Measurements from ENCODE around the gene WDR11.

The WDR11 gene

DNA sequence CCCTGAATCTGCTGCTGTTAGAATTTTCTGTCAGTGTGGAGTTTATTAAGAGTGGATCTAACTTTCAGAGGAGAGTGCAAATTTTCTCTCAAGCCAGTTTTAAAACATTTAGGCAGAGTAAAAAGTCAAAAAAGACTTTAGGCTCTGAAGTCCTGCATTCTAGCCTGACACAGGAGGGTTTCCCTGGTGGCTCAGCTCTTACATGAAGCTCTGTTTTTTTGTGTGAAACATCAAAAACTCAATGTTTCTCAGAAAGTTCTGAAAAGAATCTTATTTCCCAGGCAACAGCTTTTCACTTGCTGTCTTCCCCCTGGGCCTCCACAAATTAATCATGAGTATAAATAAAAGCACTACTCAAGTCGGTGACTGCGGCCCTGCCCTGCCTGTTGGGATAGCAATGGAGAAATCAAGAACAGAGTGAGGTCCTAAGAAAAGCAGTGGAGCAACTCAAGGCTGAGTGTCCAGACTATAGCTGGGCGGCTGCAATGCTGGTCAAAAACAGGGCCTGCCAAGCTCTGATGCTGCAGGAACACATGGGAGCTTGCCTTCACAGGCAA is 22.3 kb upstream of the WDR11 start:
- Mint-ChIP-seq H3K27ac (no peak overlapping the region), H3K27me3 (peaks cover 6% of the 10 kb centered on the region), H3K36me3 (no peaks in the 10 kb centered on the region), H3K4me3 (no peak overlapping the region), H3K4me1 (no peaks in the 10 kb centered on the region), H3K9me3 (no peaks in the 10 kb centered on the region)

DNA sequence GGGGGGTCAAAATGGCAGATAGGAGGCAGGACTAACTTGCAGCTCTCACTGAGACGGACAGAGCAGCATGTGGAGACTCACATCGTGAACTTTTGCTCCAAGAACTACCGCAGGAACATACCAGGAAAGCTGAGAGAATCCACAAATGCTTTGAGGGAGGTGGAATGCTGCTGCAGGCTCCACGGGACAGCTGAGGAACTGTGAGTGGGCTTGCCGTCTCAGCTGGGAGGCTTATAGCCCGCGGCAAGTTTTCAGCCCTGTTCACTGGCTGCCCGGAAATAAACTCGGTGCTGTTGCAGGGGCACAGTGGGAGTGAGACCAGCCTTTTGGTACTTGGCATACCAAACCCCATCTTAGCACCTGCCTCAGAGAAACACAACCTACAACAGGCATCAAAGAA is 19.1 kb upstream of the WDR11 start:
- H3K36me3 Mint-ChIP-seq, result no peaks in the 10 kb centered on the region
- H3K9me3 Mint-ChIP-seq, result no peaks in the 10 kb centered on the region
- no peaks in the 10 kb centered on the region for H3K4me1 Mint-ChIP-seq
- no peak overlapping the region for H3K27ac Mint-ChIP-seq
- peaks cover 6% of the 10 kb centered on the region for H3K27me3 Mint-ChIP-seq
- no peak overlapping the region for H3K4me3 Mint-ChIP-seq

DNA sequence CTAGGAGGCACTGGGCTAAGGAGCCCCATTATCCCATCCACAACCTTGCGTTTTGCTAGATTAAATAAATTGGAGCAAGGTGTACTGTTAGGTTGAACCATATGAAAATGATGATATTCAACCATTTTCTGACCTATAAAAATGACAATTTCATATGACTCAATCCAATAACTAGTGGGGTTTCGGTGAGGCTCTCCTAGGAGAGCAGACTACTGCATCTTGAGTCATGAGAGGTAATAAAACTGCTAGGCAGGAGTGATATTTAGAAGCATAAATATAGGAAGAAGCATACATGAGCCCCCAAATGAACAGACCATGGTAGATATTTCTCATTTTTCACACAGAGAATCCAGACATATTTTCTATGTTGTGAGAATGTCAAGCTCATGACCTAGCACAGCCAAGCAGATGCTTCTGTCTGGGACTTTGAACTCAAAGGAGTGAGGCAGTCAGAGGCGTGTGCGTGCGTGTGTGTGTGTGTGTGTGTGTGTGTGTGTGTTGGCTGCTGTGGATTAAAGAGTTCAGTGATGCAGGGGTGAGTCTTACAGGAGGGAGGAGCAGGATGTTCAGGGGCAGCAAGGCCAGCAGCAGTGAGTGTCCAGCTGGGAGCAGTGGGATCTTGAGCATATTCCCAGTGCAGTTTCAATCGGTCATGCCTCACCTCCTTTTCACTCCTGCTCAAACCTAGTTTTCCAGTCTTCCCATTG is 17.8 kb upstream of the WDR11 start:
- peaks cover 6% of the 10 kb centered on the region for H3K27me3 Mint-ChIP-seq
- no peaks in the 10 kb centered on the region for H3K9me3 Mint-ChIP-seq
- no peak overlapping the region for H3K4me3 Mint-ChIP-seq
- H3K27ac Mint-ChIP-seq, result no peak overlapping the region
- H3K4me1 Mint-ChIP-seq, result no peaks in the 10 kb centered on the region
- no peaks in the 10 kb centered on the region for H3K36me3 Mint-ChIP-seq

DNA sequence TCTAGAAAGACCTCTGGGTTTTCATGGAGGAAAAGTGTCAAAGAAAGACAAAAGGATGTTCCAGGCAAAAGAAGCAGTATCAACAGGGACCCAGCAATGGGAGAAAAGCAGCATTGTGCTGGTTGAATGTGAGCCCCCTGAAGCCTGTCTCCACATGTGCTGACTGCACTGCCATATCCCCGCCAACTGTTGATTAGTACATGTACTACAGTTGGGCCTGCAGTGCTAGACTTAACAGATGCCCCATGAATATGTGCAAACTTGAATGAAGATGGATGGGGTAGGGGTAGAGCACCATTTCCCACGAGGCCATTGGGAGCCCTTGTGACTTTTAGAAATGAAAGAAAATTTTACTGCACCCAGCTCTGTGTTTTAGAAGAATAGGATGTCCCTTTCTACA is 15.6 kb upstream of the WDR11 start:
- Mint-ChIP-seq H3K4me3 (no peak overlapping the region), H3K27ac (no peak overlapping the region), H3K36me3 (no peaks in the 10 kb centered on the region)

DNA sequence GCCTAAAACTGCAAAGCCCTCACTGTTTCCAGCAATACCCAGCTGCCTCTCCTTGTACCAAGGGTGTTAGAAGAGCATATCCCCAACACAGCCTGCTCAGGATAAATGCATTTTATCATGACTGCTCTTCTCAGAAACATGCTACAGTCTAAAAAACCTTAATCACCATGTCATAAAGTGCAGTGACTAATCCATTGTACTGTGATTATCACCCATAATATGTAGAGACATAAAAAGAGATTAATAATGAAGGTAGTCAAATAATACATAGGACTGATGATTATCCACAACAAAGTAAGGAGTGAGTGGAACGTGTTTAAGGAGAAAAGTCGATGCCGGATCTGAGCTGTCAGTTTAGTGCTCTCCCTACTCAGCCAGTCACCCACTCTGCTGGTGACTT is 12.2 kb upstream of the WDR11 start:
- no peaks in the 10 kb centered on the region for H3K27me3 Mint-ChIP-seq
- no peak overlapping the region for H3K4me3 Mint-ChIP-seq
- peaks cover 4% of the 10 kb centered on the region for H3K9me3 Mint-ChIP-seq
- no peaks in the 10 kb centered on the region for H3K36me3 Mint-ChIP-seq
- no peak overlapping the region for H3K27ac Mint-ChIP-seq
- H3K4me1 Mint-ChIP-seq, result no peaks in the 10 kb centered on the region

More for the DNA sequence above, 15.6 kb upstream of the WDR11 start:
- Mint-ChIP-seq H3K27me3 (peaks cover 4% of the 10 kb centered on the region), H3K4me1 (no peaks in the 10 kb centered on the region), H3K9me3 (no peaks in the 10 kb centered on the region)

DNA sequence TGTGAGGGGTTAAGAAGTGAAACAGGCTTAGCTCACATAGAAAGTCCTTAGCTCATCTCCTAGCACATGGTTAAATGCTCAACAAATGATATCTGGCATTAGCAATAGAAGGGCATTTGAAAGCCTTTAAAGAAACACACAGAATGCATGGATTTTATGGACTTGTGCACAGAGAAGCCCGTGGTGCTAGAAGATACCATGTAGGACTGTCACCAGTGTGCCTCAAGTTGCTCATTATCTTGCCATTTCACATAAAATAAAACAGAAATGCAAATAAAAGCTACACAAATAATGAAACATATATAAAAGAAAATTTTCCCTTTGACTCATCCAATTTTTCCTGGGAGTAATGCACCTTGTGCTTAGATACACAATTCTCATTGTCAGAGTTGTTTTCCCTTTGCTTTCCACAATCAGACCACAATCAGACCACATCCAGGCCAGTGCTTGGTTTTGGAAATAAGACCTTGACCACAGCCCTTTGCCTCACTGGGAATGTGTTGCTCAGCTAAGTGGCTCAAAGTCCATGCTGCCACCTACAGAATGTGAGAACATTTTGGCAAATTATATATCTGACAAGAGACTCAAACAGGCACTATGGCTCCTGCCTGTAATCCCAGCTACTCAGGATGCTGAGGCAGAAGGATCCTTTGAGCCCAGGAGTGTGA is 9.5 kb upstream of the WDR11 start:
- Mint-ChIP-seq H3K4me3 (no peak overlapping the region), H3K9me3 (peaks cover 4% of the 10 kb centered on the region), H3K27ac (no peak overlapping the region), H3K27me3 (no peaks in the 10 kb centered on the region), H3K36me3 (no peaks in the 10 kb centered on the region), H3K4me1 (no peaks in the 10 kb centered on the region)

DNA sequence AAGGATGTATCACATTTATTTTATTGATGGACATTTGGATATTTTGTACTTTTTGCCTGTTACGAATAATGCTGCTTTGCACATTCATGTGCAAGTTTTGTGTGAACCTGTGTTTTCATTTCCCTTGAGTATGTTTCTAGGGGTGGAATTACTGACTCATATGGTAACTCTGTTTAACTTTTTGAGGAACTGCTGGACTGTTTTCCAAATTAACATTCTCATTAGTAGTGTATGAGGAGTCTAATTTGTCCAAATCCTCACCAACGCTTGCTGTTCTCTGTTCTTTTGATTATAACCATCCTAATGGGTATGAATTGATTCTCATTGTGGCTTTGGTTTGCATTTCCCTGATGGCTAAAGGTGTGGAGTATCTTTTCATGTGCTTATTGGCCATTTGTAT is 3.2 kb downstream of the WDR11 start:
- H3K4me3 Mint-ChIP-seq, result no peak overlapping the region
- no peak overlapping the region for H3K27ac Mint-ChIP-seq
- H3K4me1 Mint-ChIP-seq, result peaks cover 49% of the 10 kb centered on the region
- peaks cover 13% of the 10 kb centered on the region for H3K36me3 Mint-ChIP-seq
- no peaks in the 10 kb centered on the region for H3K9me3 Mint-ChIP-seq
- H3K27me3 Mint-ChIP-seq, result no peaks in the 10 kb centered on the region

DNA sequence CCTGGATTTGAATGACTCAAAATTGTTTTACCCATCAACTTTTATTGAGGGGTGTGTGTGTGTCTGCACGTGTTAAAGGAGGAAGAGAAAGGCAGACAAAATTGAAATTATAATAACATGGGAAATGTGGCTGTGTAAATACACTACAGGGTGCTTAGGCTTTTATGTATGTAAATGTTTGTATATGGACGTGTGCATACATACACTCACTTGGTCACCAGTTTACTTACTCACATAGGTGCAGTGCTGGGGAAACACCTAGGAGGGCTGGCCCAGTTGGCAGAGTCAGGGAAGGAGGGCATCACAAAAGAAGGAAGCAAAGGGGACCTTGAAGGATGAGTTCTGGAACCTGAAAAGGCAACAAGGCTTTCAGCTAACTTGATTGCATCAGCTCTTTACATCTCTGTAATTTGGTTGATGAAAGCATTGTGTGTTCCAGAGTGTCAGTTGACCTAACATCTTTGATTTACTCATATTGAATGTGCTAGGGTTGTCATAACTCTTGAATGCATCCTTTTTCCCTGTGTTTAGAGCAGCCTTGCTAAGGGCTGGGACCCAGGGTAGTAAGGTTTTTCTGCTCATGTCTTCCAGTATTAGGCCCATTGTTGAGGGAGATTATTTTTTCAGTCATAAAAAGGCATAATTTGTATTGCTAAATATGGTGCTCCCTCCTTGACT is 10.2 kb downstream of the WDR11 start:
- no peaks in the 10 kb centered on the region for H3K27me3 Mint-ChIP-seq
- no peaks in the 10 kb centered on the region for H3K9me3 Mint-ChIP-seq
- no peak overlapping the region for H3K27ac Mint-ChIP-seq
- peaks cover 4% of the 10 kb centered on the region for H3K4me1 Mint-ChIP-seq
- H3K4me3 Mint-ChIP-seq, result no peak overlapping the region
- H3K36me3 Mint-ChIP-seq, result peaks cover 15% of the 10 kb centered on the region

DNA sequence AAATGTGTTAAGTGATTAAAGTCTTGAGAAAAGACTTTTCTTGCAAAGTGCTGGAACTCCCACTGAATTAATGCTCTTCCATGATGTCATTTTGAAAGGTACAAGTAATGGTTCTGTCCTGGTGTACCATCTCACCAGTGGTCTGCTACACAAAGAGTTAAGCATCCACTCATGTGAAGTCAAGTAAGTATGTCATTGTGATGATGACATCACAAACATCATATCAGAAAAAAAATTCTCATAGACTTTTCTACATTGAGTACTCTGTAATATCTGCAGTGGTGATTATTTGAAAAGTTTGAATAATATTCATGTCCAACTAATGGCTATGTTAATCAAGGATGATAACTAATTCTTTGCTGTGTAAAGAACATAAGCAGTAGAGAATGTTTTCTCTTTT is 22.6 kb downstream of the WDR11 start:
- Mint-ChIP-seq H3K4me3 (no peak overlapping the region), H3K4me1 (no peaks in the 10 kb centered on the region), H3K36me3 (peaks cover 36% of the 10 kb centered on the region), H3K9me3 (no peaks in the 10 kb centered on the region), H3K27ac (no peak overlapping the region), H3K27me3 (no peaks in the 10 kb centered on the region)

DNA sequence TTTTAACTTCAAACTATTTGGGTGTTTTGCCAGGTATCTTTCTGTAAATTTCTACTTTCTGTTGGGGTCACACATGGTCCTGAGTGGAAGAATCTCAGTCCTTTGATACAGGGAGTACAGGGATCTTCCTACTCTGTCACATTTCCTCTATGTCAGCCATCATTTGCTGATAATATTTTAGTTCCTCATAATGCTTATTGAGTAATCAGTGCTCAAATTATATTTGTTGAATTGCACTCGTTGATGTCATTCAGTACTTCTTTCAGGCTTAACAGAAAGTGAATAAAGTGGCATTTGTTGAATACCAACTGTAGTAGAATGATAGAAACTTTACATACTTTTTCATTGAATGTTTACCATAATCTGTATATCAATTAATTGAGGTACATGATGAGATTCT is 31.9 kb downstream of the WDR11 start:
- no peak overlapping the region for H3K27ac Mint-ChIP-seq
- no peaks in the 10 kb centered on the region for H3K4me1 Mint-ChIP-seq
- peaks cover 31% of the 10 kb centered on the region for H3K36me3 Mint-ChIP-seq
- no peak overlapping the region for H3K4me3 Mint-ChIP-seq
- no peaks in the 10 kb centered on the region for H3K9me3 Mint-ChIP-seq
- H3K27me3 Mint-ChIP-seq, result no peaks in the 10 kb centered on the region

DNA sequence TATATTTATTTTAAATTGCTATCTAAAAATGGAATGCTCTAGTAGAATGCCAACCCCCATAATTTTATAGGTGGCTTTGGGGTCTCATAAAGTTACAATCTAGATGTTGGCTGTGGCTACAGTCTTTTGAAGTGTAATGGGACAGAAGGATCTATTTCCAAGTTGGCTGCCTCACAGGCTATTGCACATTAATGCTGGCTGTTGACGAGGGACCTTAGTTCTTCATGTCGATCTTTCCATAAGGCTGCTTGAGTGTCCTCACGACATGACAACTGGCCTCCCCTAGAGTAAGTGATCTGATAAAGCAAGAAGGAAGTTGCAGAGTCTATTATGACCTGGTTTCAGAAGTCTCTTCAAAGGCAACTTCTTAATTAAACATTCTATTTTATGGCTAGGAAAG is 36.3 kb downstream of the WDR11 start:
- H3K27me3 Mint-ChIP-seq, result no peaks in the 10 kb centered on the region
- H3K27ac Mint-ChIP-seq, result no peak overlapping the region
- peaks cover 33% of the 10 kb centered on the region for H3K36me3 Mint-ChIP-seq
- no peaks in the 10 kb centered on the region for H3K4me1 Mint-ChIP-seq
- H3K9me3 Mint-ChIP-seq, result no peaks in the 10 kb centered on the region
- H3K4me3 Mint-ChIP-seq, result no peak overlapping the region

DNA sequence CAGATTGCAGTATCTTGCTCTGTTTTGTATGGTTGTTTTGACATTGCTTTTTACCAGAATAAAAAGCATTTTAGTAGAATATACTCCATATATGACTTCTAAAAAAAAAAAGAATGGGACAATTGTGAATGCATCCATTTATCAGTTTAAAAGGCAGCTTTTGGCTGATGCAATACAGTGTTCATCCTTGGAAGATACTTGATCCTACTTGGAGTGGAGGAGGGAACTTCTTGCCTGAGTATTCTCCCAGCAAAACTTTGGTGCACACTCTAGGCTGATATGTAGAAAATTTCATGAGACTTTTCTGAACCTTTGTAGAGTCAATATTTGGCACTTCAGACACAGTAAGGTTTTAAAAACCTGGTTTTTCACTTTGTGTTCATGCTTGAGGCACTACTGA is 40.2 kb downstream of the WDR11 start:
- no peak overlapping the region for H3K4me3 Mint-ChIP-seq
- H3K9me3 Mint-ChIP-seq, result no peaks in the 10 kb centered on the region
- H3K27ac Mint-ChIP-seq, result no peak overlapping the region
- H3K36me3 Mint-ChIP-seq, result peaks cover 34% of the 10 kb centered on the region
- H3K27me3 Mint-ChIP-seq, result no peaks in the 10 kb centered on the region
- no peaks in the 10 kb centered on the region for H3K4me1 Mint-ChIP-seq

DNA sequence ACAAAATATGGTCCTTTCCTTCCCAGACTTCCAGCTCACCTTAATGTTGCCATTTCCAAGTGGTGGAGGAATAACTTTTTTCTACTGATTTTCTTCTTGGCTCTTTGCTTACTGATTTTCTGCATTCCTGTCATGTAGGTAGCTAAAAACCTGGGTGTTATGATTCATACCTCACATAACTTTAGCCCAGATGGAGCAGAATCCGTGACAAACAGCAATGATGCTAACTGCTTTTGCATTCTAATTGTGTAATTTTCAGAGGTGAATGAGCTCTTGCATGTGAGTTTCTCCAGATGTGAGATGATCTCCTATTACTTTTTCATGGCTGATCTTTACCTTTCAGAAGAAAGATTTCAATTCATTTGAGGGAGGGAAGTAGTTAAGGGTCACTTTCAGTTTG is 43.4 kb downstream of the WDR11 start:
- H3K4me3 Mint-ChIP-seq, result no peak overlapping the region
- peaks cover 32% of the 10 kb centered on the region for H3K36me3 Mint-ChIP-seq
- no peaks in the 10 kb centered on the region for H3K9me3 Mint-ChIP-seq
- no peak overlapping the region for H3K27ac Mint-ChIP-seq
- H3K27me3 Mint-ChIP-seq, result no peaks in the 10 kb centered on the region
- H3K4me1 Mint-ChIP-seq, result no peaks in the 10 kb centered on the region

DNA sequence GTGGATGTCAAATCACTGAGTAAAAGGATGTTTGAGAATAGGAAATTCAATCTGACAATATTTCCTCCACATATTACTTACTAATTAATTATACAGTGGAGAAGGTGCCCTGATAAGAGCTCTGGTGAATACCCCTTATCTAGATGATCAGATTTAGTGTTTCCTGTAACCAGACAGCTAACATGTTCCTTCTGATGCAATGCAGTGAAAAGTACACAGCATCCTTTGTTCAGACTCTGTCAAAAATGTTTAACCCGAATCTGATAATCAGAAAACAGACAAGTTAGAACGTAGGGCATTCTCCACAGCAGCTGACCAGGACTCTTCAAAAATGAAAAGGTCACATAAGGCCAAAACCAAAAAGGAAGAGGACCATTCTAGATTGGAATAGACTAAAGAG is 46.2 kb downstream of the WDR11 start:
- Mint-ChIP-seq H3K4me1 (no peaks in the 10 kb centered on the region), H3K27ac (no peak overlapping the region), H3K27me3 (no peaks in the 10 kb centered on the region), H3K4me3 (no peak overlapping the region), H3K9me3 (no peaks in the 10 kb centered on the region), H3K36me3 (peaks cover 32% of the 10 kb centered on the region)

DNA sequence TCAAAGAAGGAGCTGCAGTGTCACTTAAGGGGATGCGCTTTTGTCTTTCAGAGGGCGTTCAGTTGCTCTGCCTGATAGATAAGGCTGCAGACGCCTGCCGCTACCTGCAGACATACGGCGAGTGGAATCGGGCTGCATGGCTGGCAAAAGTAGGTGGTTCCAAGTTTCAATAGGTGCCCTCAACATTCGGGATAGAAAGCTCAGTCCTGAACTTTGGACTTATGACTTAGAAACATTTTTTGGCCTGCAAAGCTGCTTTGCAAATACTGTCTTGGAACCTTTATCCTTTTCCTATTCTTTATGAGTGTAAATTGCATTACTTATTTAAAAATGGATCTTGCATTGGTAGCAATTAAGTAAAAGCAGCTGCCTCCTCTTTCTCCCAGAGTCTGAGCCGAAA is 54.1 kb downstream of the WDR11 start:
- no peaks in the 10 kb centered on the region for H3K27me3 Mint-ChIP-seq

More for the DNA sequence above, 54.1 kb downstream of the WDR11 start:
- H3K9me3 Mint-ChIP-seq, result peaks cover 15% of the 10 kb centered on the region
- H3K4me3 Mint-ChIP-seq, result no peak overlapping the region
- H3K27ac Mint-ChIP-seq, result no peak overlapping the region
- no peaks in the 10 kb centered on the region for H3K4me1 Mint-ChIP-seq
- peaks cover 67% of the 10 kb centered on the region for H3K36me3 Mint-ChIP-seq
